Measurements from ENCODE around the gene PAPPA.

DNA sequence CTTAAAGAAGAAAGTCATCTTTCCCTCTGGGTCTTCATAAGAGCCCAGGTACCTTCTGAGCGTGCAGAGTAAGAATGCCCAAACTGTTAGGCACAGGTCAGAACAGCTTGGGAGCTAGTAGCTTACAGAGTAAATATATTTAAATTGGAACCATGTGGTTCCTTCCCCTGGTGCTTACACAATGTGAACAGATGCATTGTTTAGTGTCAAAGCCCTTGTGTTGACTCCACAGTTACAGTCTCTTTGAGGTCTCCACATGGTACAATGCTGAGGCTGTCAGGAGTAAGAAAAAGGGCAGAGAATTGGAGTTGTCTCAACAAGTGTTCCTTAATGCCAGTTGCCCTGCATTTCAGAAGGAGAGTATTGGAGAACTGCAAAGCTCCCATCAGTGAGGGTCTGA, 188.5 kb downstream of the PAPPA start:
- TF ChIP-seq, protein P1, sequence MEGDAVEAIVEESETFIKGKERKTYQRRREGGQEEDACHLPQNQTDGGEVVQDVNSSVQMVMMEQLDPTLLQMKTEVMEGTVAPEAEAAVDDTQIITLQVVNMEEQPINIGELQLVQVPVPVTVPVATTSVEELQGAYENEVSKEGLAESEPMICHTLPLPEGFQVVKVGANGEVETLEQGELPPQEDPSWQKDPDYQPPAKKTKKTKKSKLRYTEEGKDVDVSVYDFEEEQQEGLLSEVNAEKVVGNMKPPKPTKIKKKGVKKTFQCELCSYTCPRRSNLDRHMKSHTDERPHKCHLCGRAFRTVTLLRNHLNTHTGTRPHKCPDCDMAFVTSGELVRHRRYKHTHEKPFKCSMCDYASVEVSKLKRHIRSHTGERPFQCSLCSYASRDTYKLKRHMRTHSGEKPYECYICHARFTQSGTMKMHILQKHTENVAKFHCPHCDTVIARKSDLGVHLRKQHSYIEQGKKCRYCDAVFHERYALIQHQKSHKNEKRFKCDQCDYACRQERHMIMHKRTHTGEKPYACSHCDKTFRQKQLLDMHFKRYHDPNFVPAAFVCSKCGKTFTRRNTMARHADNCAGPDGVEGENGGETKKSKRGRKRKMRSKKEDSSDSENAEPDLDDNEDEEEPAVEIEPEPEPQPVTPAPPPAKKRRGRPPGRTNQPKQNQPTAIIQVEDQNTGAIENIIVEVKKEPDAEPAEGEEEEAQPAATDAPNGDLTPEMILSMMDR (IDR thresholded peaks at IDR 0.05; ENCODE audit: low read depth, low read length): no peak
- no peak for TF ChIP-seq MAX (IDR thresholded peaks at IDR 0.05; ENCODE audit: low read depth, low read length)
